AG09319 (cell line): ENCODE data around the gene SLC40A1.

Experiments
- DNase-seq: peaks from one replicate; pipeline ENCODE4 v3.0.0-alpha.2; 2010; ENCODE audit warnings: low read depth; ENCODE audit errors: extremely low read depth
- TF ChIP-seq, protein P1 (sequence below): IDR thresholded peaks from 2 replicates; pipeline ENCODE4 v1.5.1; 2011; ENCODE audit warnings: low read depth, mild to moderate bottlenecking, inconsistent platforms, low read length, moderate library complexity

Gene SLC40A1

GRCh38 chr2:189599245-189599644 lies 18.7 kb upstream of the SLC40A1 start:
- TF ChIP-seq, protein P1, sequence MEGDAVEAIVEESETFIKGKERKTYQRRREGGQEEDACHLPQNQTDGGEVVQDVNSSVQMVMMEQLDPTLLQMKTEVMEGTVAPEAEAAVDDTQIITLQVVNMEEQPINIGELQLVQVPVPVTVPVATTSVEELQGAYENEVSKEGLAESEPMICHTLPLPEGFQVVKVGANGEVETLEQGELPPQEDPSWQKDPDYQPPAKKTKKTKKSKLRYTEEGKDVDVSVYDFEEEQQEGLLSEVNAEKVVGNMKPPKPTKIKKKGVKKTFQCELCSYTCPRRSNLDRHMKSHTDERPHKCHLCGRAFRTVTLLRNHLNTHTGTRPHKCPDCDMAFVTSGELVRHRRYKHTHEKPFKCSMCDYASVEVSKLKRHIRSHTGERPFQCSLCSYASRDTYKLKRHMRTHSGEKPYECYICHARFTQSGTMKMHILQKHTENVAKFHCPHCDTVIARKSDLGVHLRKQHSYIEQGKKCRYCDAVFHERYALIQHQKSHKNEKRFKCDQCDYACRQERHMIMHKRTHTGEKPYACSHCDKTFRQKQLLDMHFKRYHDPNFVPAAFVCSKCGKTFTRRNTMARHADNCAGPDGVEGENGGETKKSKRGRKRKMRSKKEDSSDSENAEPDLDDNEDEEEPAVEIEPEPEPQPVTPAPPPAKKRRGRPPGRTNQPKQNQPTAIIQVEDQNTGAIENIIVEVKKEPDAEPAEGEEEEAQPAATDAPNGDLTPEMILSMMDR = no peak
- no peak for DNase-seq

- no peak for DNase-seq
- TF ChIP-seq, protein P1 = no peak
These were observed 14.8 kb upstream of the SLC40A1 start for GRCh38 chr2:189595417-189595816.

DNA sequence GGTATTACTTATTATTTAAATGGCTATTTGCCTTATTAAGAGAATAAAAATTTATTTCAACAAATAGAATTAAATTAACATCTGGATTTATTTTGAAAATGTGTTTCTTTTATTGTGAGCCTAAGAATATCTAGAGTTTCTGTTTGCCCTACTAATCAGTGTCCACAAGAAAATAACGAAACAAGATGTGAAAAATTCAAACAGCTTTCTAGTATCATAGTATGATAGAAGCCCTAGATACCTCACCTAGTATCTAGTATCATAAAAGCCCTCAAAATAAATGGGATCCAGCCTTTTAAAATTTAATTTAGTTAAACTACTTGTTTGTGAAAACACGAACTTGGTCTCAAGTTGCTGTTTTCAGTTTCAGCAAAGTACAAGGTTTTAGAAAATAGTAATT lies 13.7 kb upstream of the SLC40A1 start:
- TF ChIP-seq, protein P1 = no peak
- DNase-seq = no peak

DNA sequence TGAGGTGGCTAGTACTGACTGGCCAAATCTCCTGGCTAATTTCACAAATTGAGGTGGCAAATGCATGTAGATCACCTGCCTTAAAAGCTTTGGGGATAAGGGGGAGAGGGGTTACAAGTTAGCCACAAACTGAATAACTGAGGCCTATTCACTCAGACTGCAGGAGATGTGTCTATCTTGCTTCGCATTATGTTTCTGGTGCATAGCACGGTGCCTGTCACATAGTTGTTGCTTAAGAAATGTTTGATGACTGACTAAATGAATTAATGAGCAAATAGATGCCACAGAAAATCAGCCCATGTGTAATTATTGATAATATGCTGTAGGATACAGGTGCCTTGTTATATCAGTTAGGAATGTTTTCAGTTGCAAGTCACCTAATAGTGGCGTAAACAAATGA lies 12.5 kb upstream of the SLC40A1 start:
- TF ChIP-seq, protein P1 = no peak
- DNase-seq = no peak

DNA sequence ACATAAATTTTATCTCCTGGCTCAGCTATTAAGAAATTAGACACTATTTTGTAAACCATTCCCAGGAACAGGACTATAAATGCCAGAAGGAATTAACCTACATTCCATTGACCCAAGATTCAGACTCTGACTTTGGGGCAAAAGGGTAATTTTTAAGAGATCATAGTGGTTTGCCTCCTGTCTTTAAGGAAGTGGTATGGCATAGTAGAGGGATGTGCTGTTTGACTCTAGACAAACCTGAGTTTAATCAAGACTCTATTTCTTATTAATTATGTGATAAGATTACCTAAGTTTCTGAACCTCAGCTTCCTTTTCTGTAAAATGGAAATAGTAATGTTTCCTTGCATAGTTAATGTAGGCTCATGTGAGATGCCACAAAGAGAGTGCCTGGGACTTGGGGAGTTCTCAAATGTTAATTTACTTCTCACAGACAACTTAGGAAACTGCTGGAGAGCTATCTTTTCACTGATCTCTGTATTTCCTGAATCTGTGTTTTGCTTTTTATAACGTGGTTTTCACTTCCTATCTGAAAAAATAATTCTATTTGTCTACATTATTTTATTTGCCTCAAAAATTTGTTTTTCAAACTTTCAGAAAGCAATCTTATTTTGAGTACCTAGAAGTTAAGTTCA lies 11.9 kb upstream of the SLC40A1 start:
- TF ChIP-seq, protein P1 = no peak
- DNase-seq = no peak

DNA sequence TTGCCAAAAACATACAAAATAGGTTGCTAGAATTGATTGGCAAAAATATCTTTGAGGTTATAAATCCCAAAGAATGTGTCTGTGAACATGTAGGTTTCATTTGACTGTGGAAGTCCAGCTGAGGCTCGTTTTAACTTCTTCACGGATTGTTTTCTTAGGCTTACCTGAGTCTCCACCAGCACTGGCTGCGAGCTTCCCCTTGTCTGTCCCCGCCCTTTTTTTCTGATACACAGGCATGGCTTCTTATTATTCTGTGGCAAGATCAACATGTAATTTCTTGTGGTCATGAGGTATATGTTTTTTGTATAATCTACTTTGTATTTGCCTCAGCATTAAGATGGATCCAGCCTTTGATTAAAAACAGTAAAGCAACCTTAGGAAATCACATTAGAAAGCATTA lies 7.2 kb upstream of the SLC40A1 start:
- no peak for DNase-seq
- TF ChIP-seq, protein P1 = no peak

GRCh38 chr2:189585226-189585756 lies 4.7 kb upstream of the SLC40A1 start:
- TF ChIP-seq, protein P1 = no peak
- no peak for DNase-seq
